ENCODE results near the gene EEIG1. TPM values are rescaled to one million over a fixed set of nuclear protein-coding genes. Genes with fewer than 3 reads are reported as not detected.

Gene EEIG1
- total RNA-seq, 1 donor from 2014 or later = 39.1 TPM

GRCh38 chr9:128001151-128001778, 20.5 kb upstream of the EEIG1 start:
- DNase-seq (ENCODE audit: low read depth) = peak; percentile 16

DNA sequence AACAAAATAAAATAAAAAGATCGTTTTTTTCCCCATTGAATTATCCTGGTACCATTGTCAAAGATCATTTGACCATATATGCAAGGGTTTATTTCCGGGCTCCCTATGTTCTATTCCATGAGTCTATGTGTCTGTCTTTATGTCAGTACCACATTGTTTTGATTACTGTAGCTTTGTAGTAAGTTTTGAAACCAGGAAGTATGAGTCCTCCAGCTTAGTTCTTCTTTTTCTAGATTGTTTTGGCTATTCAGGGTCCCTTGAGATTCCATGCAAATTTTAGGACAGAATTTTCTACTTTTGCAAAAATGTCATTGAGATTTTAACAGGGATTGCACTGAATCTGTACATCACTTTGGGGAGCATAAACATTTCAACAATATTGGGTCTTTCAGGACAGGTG, 18.7 kb upstream of the EEIG1 start:
- DNase-seq (ENCODE audit: low read depth) = no peak

DNA sequence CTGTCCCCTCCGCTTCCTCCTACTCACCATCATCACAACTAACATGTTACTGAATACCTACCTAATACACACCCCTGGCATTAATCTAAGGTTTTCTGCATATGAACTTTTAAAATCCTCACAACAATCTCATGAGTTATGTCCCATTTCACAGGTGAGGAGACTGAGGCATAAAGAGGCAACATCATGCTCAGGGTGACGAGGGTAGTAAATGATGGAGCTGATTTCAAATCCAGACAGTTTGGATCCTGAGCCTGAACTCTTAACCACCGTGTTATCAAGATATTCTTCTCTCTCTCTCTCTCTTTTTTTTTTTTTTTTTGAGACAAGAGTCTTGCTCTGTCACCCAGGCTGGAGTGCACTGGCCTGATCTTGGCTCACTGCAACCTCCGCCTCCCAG, 12.9 kb upstream of the EEIG1 start:
- no peak for DNase-seq (ENCODE audit: low read depth)

DNA sequence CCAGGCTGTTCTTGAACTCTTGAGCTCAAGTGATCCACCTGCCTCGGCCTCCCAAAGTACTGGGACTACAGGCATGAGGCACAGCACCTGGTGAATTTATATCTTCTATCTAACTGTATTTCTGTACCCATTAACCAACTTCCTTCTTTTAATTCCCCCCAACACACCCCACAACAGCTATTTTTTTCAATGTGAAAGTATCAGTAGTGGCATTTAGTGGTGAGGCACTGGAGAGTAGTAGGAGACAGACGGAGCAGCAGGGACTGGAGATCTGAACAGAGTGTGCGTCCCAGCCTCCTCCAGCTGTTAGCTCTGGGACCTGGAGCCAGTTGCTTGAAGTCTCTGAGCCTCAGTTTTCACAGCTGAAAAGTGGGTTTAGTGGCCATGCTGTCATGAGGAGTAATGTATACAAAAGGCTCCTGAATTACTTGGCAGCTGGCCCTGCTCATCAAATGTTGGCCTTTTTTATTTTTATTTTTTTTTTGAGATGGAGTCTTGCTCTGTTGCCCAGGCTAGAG, 11.0 kb upstream of the EEIG1 start:
- DNase-seq (ENCODE audit: low read depth) = no peak

- DNase-seq (ENCODE audit: low read depth) = peak; percentile 75
Observed at GRCh38 chr9:127991017-127991756, 10.4 kb upstream of the EEIG1 start.

GRCh38 chr9:127990554-127990953, 9.8 kb upstream of the EEIG1 start:
- no peak for DNase-seq (ENCODE audit: low read depth)

- DNase-seq (ENCODE audit: low read depth) = no peak
Observed at GRCh38 chr9:127989094-127989493, 8.3 kb upstream of the EEIG1 start.

GRCh38 chr9:127987103-127987614, 6.4 kb upstream of the EEIG1 start:
- peak; percentile 94 for DNase-seq (ENCODE audit: low read depth)

GRCh38 chr9:127985011-127985410, 4.2 kb upstream of the EEIG1 start:
- DNase-seq (ENCODE audit: low read depth) = no peak

DNA sequence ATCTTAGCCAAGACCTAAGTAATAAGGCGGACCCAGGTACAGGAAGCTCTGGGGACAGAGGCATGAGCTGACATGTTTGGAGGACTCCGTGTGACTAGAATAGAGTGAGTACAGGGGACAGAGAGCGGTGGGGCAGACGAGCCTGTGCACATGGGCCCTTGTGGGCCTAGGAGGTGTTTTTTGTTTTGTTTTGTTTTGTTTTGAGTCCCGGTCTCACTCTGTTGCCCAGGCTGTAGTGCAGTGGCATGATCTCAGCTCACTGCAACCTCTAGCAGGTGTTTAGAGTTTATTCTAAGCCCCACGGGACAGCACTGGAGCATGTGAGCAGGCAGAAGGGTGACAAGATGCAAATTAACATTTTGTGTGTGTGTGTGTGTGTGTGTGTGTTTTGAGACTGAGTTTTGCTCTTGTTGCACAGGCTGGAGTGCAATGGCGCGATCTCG, 3.1 kb upstream of the EEIG1 start:
- no peak for DNase-seq (ENCODE audit: low read depth)

DNA sequence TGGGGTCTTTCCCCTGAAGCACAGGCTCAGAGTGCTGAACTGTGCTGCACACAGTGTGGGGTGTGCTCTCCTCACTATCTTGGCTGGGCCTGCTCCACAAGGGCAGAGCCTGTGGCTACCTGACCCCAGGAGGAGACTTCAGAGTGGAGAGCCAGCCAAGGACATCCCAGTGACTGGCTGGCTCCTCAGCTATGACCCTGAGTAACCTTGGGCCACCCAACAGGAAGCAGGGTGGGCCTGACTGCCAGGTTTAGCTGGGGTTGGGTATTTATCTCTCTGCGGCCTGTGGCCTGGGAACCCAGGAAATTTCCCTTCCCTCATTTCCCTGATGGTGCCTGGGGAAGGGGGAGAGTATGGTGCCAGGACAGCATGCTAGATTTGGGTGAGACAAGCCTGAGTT, 2.1 kb upstream of the EEIG1 start:
- DNase-seq (ENCODE audit: low read depth) = no peak

GRCh38 chr9:127981559-127982121, 851 bp upstream of the EEIG1 start:
- no peak for DNase-seq (ENCODE audit: low read depth)

DNA sequence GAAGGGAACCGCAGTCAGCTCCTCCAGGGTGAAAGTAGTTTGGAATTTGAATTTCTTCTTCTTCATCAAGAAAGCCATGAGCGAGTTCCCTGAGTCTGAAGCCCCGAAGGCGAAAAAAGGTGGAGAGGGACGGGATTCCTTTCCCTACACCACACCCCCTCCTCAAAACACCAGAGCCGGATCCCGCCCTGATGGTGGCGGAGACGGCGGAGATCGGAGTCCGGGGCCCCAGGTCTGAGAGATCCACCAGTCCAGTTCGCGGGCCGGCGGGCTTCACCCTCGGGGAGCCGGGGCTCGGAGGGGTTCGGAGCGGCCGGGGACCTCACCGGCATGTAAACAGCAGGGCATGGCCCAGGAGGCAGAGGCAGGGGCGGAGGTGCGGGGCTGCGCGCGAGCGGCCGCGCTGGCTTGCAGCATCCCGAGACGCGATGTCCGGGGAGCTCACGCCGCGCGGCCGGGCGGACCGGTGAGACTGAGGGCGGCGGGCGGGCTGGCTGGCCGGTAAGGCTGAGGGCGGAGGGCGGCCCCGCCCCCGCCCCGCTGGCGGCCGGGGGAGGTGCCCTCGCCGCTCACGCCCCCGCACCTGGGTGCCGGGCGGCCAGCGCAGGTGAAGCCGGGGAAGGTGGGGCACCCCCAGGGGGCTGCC, 606 bp downstream of the EEIG1 start:
- DNase-seq (ENCODE audit: low read depth) = no peak

- DNase-seq (ENCODE audit: low read depth) = no peak
Observed at GRCh38 chr9:127979333-127980059, 1.3 kb downstream of the EEIG1 start.

DNA sequence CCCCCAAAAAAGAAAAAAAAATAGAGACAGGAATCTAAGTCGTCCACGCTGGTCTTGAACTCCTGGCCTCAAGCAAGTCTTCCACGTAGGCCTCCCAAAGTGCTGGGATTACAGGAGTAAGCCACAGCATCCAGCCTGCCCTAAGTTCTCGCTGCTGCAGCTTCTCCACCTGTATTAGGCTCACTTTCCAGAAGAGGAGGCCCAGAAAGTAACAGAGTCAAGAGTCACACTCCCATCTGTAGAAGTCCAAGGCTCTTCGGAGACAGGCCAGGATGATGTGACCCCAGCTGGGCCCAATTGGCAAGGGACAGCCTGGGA, 1.8 kb downstream of the EEIG1 start:
- DNase-seq (ENCODE audit: low read depth) = no peak

DNA sequence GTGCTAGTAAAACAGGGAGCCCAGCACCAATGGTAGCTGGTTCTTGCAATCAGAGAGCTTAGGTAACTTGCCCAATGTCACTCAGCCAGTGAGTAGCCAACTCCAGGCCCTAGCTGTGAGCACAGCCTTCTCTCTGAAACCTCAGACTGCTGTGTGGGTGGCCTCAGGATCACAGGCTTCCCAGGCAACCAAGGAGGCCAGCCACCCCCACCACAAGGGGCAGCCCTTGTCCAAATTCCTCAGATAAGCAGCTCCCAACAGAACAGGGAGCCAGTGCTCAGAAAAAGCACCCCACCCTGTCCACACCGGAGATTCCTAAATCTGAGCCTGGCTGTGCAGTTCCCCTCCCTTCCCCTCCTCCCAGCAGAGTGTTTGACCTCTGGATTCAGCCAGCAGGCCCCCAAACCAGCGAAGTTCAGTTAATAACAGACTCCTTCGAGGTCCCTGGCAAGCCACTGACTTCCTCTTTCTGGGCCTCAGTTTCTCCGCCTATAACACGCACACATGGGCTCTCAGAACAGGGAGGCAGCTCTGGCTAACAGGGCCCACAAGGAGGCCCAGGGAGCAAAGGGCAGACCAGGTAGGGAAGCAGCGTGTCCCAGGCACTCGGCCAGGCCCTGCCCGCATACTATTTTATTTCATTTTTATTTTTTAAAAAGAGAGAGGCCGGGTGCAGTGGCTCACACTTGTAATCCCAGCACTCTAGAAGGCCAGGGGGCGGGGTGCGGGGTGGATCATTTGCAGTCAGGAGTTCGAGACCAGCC, 2.7 kb downstream of the EEIG1 start:
- DNase-seq (ENCODE audit: low read depth) = peak; percentile 67

GRCh38 chr9:127977009-127977883, 3.5 kb downstream of the EEIG1 start:
- DNase-seq (ENCODE audit: low read depth) = no peak

DNA sequence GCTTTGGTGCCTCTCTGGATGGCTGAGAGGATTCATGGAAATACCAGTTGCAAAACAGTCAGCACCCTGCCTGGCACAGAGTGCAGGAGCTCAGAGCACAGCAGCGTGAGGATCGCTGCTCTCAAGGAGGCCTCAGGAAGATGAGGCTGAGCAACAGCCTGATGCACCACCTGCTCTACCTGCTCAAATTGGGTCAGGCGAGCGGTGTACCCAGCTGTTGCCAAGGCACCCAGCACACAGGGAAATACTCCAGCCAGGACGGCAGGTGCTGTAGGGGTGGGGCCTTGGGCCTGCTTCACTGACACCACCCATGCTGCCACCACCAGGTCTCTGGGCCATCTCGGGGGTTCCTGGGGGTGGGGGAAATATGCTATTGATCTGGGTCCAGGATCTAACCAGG, 4.3 kb downstream of the EEIG1 start:
- no peak for DNase-seq (ENCODE audit: low read depth)

GRCh38 chr9:127975376-127976315, 5.1 kb downstream of the EEIG1 start:
- no peak for DNase-seq (ENCODE audit: low read depth)
